Inferior parietal cortex (tissue), 1 donor: ENCODE results near the gene DRG2.

Source experiments
- DNase-seq: peaks from one replicate; pipeline ENCODE4 v3.0.0-alpha.2; 2016; ENCODE audit errors: extremely low spot score

Gene DRG2

DNA sequence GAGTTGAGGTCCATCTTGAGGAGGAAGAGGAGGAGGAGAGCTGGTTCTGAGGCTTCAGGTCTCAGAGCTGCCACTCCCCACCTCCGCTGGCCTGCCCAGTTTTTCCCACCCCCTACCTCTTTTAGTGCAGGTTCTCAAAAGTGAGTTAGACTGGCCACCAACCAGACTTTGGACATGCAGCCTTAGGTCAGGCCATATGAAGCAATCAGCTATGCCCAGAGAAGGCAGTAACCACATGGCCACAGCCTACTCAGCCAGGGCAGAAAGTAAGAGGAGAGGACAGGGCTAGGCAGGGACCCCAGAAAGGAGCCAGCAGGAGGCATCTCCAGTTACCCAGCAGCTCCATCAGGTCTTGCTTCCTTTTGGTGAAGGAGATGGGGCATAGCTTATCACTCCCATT is 29.8 kb downstream of the DRG2 start:
- DNase-seq = no peak

DNA sequence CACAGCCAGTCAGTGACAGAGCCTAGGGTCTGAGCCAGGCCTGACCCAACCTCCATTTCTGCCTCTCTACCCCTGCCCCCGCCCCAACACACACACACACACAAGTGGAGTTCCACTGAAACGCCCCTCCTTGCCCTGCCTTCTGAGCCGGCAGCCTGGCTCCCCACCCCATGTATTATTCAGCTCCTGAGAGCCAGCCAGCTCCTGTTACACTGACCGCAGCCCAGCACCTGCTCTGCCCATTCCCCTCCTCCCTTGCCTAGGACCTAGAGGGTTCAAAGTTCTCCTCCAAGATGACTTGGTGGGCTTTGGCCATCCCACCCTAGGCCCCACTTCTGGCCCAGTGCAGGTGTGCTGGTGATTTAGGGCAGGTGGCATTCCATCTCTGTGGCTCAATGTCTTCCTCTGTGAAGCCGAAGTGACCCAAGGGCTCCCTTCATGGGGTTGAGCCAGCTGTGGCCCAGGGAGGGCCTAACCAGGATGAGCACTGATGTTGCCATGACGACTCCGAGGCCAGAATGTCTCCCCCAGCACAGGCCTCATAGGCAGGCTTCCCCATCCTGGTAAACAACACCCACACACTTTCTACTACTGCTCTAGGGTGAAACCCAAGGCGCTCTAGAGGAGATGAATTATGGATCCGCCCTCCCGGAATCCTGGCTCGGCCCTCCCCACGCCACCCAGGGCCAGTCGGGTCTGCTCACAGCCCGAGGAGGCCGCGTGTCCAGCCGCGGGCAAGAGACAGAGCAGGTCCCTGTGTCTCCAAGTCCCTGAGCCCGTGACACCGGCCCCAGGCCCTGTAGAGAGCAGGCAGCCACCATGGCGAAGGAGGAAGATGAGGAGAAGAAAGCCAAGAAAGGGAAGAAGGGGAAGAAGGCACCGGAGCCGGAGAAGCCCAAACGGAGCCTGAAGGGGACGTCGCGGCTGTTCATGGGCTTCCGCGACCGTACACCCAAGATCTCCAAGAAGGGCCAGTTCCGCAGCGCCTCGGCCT is 30.5 kb downstream of the DRG2 start:
- no peak for DNase-seq

DNA sequence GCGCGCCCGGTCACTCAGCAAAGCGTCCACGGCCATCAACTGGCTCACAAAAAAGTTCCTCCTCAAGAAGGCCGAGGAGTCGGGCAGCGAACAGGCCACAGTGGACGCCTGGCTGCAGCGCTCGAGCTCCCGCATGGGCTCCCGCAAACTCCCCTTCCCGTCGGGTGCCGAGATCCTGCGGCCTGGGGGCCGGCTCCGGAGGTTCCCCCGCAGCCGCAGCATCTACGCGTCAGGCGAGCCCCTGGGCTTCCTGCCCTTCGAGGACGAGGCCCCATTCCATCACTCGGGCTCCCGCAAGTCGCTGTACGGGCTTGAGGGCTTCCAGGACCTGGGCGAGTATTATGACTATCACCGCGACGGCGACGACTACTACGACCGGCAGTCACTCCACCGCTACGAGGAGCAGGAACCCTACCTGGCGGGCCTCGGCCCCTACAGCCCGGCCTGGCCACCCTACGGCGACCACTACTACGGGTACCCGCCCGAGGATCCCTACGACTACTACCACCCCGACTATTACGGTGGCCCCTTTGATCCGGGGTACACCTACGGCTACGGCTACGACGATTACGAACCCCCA is 31.5 kb downstream of the DRG2 start:
- DNase-seq = no peak

DNA sequence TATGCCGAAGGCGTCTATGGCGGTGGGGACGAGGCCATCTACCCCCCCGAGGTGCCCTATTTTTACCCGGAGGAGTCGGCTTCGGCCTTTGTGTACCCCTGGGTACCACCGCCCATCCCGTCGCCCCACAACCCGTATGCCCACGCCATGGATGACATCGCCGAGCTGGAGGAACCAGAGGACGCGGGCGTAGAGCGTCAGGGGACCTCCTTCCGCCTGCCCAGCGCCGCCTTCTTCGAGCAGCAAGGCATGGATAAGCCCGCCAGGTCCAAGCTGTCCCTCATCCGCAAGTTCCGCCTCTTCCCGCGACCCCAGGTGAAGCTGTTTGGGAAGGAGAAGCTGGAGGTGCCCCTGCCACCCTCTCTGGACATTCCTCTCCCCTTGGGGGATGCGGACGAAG is 32.2 kb downstream of the DRG2 start:
- no peak for DNase-seq

DNA sequence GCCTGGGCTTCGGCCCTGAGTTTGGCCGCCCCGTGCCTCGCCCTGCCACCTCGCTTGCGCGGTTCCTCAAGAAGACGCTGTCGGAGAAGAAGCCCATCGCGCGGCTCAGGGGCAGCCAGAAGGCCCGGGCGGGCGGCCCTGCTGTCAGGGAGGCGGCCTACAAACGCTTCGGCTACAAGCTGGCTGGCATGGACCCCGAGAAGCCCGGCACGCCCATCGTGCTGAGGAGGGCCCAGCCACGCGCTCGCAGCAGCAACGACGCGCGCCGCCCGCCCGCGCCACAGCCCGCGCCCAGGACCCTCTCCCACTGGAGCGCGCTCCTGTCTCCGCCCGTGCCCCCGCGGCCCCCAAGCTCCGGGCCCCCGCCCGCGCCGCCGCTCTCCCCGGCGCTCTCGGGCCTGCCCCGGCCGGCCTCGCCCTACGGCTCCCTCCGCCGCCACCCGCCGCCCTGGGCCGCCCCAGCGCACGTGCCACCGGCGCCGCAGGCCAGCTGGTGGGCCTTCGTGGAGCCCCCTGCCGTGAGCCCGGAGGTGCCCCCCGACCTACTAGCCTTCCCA is 32.8 kb downstream of the DRG2 start:
- no peak for DNase-seq

DNA sequence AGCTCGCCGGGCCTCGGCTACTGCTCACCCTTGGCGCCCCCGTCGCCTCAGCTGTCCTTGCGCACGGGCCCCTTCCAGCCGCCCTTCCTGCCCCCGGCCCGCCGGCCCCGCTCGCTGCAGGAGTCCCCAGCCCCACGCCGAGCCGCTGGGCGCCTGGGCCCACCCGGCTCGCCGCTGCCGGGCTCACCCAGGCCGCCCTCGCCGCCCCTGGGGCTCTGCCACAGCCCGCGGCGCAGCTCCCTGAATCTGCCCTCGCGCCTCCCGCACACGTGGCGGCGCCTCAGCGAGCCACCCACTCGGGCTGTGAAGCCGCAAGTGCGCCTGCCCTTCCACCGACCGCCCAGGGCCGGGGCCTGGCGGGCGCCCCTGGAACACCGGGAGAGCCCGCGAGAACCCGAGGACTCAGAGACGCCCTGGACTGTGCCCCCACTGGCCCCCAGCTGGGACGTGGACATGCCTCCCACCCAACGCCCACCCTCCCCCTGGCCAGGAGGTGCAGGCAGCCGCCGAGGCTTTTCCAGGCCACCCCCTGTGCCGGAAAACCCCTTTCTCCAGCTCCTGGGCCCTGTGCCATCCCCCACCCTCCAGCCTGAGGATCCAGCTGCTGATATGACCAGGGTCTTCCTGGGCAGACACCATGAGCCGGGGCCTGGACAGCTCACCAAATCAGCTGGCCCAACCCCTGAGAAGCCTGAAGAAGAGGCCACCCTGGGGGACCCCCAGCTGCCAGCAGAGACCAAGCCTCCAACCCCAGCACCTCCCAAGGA is 33.6 kb downstream of the DRG2 start:
- DNase-seq = no peak

DNA sequence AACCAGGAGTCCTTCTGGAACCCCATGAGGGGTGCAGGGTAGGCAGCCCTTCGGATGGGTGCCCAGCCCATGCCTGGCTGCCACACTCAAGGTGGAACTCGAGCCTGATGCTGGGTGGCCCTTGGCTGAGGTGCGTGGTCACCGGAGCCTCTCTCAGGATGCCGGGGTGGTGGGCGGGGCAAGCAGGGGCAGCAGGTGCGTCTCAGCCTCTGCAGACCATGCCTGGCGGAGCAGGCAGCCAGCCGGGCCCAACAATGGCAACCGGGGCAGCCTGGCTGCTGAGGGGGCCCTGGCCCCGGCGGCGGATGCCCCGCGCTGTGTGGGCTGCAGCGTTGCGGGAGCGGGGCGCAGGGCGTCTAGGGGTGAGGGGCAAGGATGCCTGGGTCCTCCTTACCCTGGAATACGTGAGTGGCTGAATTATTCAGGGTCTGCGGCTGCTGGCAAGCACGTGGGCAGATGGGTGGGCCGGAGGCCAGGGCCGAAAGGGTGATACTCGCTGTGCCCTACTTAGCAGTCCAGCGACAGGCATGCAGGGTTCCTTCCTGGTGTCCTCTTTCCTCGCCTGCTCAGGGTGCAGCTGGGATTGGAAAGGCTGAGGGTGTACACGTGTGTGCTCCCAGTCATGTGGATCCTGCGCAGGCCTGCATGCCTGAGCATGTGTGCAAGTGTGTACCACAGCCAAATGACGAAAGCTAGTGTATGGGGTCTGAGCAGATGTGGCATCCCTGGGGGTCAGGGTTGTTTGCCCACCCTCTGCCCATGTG is 35.4 kb downstream of the DRG2 start:
- DNase-seq = no peak

DNA sequence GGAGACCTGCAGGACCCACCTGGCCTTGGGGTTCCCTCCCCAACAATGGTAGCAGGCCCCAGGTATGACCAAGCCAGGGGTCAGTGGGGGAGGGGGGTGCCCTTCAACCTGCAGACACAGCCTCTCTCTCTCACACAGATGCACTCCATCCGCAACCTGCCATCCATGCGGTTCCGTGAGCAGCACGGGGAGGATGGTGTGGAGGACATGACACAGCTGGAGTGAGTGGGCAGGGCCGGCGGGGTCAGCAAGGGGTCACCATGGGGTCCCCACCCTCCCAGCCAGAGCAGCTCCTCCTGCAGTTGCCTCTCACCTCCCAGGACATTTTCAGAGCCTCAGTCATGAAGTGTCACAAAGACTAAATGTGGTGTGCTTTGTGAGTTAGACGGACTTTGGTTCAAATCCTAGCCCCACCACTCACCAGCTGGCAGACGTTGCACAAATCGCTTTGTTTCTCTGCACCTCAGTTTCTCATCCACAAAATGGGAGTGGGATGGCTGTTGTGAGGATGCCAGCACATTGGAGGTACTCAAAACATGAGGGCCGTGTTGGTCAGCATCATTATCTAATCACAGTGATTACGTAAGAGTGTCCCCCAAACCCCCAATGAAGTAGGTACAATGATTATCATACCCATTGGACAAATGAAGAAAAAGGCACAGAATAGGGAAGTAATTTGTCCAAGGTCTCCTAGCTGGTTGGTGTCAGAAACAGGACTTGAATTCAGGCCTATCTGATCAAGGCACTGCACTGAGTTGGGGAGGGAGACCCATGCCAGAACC is 36.8 kb downstream of the DRG2 start:
- no peak for DNase-seq

DNA sequence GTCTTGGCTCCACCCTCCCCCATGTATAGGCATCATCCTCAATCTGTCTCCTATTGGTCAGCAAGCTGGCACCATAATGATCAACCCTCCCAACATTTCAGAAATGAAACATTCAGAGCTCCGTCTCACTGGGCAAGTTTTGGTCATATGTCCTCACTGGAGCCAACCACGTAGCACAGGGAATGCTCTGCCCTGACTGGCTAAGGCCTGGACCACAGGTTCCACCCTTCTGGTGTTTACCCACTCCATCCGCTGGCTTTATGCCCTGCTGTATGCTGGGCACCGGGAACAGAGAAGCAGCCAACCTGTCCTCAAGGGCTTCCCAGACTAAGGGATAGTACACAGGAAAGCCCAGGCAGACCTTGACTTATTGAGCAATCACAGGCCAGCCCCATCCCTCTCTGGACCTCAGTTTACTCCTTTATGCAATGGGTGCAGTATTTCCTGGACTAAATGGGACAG is 41.3 kb downstream of the DRG2 start:
- peak; percentile 50 for DNase-seq

DNA sequence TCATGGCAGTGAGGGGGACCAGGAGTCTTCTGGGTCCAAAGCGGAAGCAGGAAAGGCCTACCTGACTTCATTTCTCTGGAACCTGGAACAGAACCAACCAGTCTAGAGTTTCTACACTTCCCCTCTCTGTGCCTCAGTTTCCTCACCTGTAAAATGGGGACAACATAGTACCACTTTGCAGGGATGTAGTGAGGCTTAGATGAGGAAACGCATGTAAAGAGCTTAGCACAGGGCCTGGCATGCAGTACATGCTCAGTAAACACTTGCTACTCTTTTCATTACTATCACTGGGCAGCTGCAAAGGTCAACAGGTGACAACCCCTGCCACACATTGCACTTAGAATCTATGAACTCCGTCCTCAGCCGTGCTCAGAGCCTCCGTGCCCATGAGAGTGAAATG is 45.0 kb downstream of the DRG2 start:
- DNase-seq = no peak

DNA sequence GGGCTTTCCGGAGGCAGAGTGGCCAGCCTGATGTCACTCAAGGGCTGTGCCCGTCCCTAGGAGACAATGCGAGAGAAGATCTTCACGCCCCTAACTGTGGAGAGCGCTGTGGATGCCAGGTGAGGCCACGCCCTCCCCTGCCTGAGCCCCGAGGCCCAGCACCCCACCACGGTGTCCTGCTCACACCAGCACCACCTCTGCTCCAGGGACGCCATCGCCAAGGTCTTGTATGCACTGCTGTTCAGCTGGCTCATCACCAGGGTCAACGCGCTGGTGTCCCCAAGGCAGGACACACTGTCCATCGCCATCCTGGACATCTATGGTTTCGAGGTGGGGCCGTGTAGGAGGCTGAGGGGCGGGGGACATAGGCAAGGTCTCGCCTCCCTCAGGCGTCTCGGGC is 48.6 kb downstream of the DRG2 start:
- no peak for DNase-seq

DNA sequence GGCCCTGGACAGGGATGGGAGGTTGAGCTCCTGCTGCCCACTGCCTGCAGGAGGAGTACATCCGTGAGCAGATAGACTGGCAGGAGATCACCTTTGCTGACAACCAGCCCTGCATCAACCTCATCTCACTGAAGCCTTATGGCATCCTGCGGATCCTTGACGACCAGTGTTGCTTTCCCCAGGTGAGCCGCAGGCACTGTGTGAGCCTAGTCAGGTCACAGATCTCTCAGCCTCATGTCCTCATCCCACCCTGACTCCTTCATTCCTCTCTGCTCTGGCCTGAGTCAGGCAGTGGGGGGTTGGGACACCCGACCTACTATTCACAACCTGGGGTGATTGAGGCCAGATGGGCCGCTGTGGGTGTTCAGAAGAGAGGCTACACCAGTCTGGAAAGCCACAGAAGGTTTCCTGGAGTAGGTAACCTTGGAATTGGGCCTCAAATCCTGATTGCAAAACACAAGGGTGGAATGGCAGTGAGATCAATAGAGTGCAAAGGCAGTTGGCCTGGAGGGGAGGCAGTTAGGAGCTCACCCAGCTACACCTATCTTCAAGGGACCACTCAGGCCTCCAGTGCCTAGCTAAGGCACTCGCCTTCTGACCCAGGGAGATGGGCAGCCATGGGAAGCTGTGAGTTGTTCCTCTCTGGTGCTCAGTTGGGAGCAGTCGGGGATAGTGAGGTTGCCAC is 50.5 kb downstream of the DRG2 start:
- no peak for DNase-seq

DNA sequence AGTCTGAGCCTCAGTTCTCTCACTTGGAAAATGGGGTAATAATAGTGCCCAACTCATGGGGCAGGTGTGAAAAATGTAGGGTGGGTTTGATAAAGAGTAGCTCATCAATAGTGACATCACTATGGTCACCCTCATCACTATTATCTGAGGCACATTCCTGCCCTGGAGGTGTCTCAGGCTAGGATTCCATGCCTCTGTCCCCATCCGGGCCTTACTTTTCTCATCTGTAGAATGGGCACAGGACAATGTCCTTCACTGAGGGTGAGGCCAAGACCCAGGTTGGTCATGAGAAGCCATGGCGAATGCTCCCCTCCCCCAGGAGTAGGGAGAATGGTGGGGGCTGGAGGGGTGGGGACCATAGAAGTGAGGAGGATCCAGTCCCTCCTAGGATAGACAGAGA is 51.3 kb downstream of the DRG2 start:
- DNase-seq = no peak

DNA sequence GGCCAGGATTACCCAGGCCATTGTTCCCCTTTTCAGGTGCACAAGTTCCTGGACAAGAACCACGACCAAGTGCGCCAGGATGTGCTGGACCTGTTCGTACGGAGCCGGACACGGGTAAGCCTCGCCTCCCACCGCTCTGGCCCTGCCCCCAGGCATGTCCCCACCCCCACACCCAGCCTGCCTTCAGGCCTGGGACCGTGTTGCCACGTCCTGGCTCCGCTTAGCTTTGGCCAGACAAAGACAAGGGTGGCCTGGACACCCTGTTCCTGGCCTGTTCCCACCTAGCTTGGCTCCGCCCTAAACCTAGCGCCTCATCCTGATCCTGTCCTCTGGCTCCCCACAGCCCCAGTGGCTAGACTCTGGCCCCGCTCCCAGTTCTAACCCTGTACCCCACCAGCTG is 51.8 kb downstream of the DRG2 start:
- DNase-seq = no peak

DNA sequence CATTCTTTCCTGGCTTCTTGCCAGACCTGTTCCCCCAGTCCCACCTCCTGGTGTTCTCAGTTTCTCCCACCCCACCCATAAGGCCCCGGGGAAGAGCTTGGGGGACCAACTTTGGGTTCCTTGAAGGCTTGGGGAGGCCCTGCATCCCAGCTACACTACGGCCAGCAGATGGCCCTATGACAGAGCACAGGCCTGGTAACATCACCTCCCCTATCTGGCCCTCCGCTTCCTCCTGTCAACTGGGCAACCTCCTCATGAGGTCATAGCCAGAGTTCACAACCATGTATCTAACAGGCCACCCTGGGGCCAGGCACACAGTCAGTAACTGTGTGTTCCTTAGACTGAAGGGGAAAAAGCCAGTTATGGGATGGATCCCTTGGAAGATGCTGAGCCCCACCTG is 52.2 kb downstream of the DRG2 start:
- no peak for DNase-seq

DNA sequence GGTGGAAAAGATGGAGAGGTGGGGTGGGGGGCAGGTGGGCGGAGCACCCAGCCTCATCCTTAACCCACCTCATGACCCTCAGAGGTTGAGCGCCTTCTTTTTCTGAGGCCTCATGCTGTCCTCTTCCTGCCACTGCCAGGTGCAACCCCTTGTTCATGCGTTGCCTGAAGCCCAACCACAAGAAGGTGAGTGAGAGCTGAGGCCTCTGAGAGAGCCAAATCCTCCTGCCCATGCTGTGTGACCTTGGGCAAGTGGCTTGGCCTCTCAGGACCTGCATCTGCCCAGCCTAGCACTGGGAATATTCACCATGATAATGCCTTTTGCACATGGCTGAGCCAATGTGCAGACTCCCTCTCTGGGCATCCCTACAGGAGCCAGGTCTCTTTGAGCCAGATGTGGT is 52.9 kb downstream of the DRG2 start:
- DNase-seq = no peak

DNA sequence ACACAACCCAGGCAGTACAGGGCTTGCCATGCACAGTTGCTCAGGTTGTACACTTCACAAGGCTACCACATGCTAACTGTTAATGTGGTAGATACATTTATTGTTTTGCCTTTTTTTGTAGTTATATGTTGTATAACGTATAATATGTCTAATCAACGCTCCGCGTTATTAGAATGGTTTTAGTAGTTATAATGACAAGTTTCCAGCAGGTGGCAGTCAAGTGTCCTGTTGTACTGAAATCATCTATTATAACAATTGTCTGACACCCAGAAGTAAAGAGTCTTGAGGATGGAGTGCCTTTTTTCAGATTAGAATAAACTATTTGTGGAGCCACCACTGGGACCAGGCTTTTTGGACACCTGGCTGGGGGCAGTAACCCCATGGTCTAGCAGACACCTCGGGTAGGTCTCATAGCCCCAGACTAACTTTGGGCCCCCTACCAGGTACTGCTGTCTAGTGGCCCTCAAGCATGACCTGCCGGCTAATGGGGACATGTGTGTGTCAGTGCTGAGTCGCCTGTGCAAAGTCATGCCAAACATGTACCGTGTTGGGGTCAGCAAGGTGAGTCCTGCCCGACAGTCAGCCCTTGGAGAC is 53.6 kb downstream of the DRG2 start:
- DNase-seq = peak; percentile 79

DNA sequence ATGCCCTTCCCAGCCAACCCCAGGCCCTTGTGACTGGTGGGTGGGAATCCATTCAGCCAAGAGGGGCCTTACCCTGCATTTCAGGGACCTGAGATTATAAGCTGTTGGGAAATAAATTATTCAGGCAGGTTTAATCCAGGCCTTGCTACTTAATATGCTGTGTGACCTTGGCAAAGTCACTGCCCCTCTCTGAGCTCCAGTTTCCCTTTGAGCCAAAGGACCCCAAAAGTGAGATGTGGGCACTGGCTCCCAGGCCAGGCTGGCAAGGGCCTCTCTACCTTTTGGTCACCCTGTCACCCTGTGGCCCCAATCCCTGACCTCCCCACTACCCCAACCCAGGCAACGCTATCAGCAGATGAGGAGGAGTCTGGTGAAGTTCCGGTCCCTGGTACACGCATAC is 54.7 kb downstream of the DRG2 start:
- no peak for DNase-seq

DNA sequence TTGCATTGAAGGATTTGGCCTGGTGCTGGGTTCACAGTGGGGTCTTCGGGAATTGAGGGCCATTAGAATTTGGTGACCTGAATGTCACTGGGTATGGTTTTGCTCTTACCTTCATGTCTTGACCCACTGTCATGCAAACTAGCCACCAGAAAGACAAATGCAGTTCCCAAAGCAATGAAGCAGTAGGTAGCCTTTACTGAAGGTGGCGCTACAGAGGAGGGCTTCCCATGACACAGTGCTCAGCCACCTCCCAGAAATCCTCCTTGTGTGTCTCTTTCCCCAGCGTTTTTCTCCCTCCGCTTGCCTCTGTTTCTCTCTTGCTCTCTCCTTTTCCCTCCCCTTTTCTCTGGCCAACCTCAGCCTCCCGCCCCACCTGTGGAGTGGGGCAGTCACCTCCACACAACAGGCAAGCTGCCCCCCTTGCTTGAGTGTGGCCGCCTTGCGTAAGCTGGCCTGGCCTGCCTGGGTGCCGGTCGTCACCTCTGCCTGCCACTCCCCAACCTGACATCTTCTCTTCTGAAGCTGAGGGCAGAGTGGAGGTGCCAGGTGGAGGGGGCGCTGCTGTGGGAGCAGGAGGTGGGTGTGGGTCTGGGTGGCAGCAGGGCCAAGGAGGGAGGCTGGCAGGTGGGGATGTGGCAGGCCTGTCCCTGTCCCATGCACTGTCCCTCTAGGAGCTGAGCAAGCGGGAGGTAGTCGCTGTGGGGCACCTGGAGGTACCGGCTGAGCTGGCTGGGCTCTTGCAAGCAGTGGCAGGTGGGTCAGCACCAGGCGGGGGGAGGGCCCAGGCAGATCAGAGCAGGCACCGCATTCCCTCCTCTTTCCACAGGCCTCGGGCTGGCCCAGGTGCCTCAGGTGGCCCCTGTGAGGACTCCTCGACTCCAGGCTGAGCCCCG is 55.5 kb downstream of the DRG2 start:
- no peak for DNase-seq
